Omental fat pad (tissue), 4 donors: ENCODE measurements around the gene PCNX3. TPM values are rescaled to one million over a fixed set of nuclear protein-coding genes. Genes with fewer than 3 reads are reported as not detected.

Source experiments
- ATAC-seq: fragments of 150-250 bp; one replicate; pipeline ENCODE4 v1.9.1; 2016; ENCODE audit warnings: mild to moderate bottlenecking, moderate library complexity; ENCODE audit not compliant: low FRiP score
- DNase-seq: peaks from one replicate; pipeline ENCODE4 v3.0.0-alpha.2; 2019; ENCODE audit warnings: low spot score
- total RNA-seq, 4 donors: library from RNA; depleted of rRNA; stranded (reverse); fragments of >200 nt; gene quantifications; one replicate each; pipeline ENCODE4 v1.1.0, GENCODE V29; 2016
- TF ChIP-seq, protein P1 (sequence below), 3 donors: fragments of 450-650 bp; IDR thresholded peaks; one replicate each; pipeline ENCODE4 v1.5.1; 2016 to 2017; ENCODE audit warnings: antibody characterized with exemption in 3 of 3, mild to moderate bottlenecking in 3 of 3, moderate library complexity in 2 of 3

PCNX3 gene
- total RNA-seq, 4 donors from 2014 or later: 15.8 to 25.1 (median 20.7) TPM

DNA sequence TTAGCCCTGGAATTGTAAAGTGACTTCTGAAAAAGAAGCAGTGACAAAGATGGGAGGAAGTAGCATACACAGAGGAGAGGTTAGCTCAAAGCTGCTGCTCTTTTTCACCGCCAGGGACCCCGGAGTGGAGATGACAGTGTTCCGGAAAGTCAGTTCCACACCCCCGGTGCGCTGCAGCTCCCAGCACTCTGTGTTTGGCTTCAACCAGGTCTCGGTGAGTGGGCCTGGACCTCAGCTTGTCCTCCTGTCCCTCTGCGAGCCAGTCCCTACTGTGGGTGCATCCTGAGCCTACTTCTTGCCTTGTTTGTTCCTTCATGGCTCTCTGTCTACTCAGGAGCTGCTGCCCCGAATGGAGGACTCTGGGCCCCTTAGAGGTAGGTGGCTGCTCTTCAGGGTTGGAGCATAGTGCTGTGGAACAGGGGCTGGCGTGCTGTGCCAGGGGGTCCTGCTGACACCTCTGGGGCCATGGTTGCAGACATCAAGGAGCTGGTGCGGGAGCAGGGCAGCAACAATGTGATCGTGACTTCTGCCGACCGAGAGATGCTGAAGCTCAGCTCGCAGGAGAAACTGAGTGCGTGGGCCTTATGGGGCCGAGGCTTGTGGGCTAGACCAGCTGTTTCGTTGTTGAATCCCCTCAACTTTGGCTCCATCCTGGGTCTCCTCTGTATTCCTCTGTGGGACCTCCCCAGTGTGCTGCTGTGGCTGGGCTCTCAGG lies 1.7 kb downstream of the PCNX3 start:
- no peak for ATAC-seq
- TF ChIP-seq, protein P1, sequence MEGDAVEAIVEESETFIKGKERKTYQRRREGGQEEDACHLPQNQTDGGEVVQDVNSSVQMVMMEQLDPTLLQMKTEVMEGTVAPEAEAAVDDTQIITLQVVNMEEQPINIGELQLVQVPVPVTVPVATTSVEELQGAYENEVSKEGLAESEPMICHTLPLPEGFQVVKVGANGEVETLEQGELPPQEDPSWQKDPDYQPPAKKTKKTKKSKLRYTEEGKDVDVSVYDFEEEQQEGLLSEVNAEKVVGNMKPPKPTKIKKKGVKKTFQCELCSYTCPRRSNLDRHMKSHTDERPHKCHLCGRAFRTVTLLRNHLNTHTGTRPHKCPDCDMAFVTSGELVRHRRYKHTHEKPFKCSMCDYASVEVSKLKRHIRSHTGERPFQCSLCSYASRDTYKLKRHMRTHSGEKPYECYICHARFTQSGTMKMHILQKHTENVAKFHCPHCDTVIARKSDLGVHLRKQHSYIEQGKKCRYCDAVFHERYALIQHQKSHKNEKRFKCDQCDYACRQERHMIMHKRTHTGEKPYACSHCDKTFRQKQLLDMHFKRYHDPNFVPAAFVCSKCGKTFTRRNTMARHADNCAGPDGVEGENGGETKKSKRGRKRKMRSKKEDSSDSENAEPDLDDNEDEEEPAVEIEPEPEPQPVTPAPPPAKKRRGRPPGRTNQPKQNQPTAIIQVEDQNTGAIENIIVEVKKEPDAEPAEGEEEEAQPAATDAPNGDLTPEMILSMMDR (IDR thresholded peaks at IDR 0.05): no peak

GRCh38 chr11:65617990-65618751 lies 2.6 kb downstream of the PCNX3 start:
- TF ChIP-seq, protein P1 (IDR thresholded peaks at IDR 0.05): no peak
- ATAC-seq: no peak
- DNase-seq: no peak

More for the DNA sequence above, 1.7 kb downstream of the PCNX3 start:
- no peak for DNase-seq

GRCh38 chr11:65618763-65619162 lies 3.2 kb downstream of the PCNX3 start:
- ATAC-seq (no peak), DNase-seq (no peak)
- TF ChIP-seq, protein P1 (IDR thresholded peaks at IDR 0.05): no peak

- DNase-seq (no peak), ATAC-seq (no peak)
- TF ChIP-seq, protein P1 (IDR thresholded peaks at IDR 0.05): no peak
Observed at GRCh38 chr11:65619281-65619928, 3.8 kb downstream of the PCNX3 start.

DNA sequence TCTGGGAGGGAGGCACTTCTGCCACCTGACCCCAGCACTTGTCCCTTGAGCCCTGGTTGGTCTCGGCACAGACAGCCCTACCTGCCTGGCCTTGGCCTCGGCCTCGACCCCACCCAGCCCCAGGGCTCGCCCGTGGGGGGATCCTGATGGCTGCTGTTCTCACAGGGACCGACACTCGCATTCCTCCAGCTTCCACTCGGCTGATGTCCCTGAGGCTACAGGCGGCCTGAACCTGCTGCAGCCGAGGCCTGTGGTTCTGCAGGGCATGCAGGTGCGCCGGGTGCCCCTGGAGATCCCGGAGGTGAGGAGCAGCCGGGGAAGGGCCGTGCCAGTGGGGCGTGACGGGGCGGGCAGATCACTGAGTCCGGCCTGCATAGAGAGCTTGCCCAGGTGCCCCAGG lies 5.1 kb downstream of the PCNX3 start:
- ATAC-seq: no peak

DNA sequence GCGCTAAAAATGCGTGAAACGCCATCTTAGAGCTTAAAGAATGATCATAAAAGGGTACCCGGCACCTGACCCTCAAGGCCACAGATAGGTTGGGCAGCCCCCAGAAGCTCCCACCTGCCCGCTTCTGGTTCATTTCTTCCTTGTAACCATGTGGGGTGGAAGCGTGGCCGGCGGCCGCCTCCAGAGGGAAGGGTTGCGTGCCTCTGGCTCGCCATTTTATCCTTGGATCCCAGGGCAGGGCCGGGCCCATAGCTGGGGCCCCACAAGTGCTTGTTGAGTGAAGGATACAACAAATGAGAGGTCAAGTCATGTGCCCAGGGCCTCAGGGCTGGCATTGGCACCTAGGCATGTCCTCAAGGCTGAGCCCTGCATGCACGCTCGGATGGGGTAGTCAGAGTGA lies 5.9 kb downstream of the PCNX3 start:
- ATAC-seq (no peak), DNase-seq (no peak)
- TF ChIP-seq, protein P1 (IDR thresholded peaks at IDR 0.05): no peak

More for the DNA sequence above, 5.1 kb downstream of the PCNX3 start:
- no peak for DNase-seq
- TF ChIP-seq, protein P1 (IDR thresholded peaks at IDR 0.05): no peak
